ENCODE results near the gene BRD2.

The BRD2 gene

DNA sequence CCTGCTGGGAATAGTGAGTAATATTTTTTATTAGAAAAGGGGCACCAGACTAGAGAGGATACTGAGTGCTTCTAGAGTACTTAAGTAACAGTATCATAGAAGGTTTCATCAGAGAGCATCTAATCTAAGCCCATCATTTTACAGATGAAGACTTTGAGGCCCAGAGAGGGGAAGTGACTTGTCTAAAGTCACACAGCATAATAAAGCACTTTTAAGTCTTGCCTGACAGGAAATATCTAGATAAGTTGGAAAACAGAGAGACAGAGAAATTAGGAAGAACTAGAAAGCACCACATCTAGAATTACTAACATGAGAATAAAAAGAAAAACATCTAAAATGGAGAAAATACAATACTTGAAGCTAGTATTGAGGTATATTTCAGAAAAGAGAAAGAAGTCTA lies 21.5 kb upstream of the BRD2 start:
- Mint-ChIP-seq H3K27ac (no peak overlapping the region), H3K4me1 (peaks cover 60% of the 10 kb centered on the region), H3K36me3 (ENCODE audit: low read depth) (no peaks in the 10 kb centered on the region), H3K27me3 (ENCODE audit: low read depth, poor library complexity) (peaks cover 7% of the 10 kb centered on the region), H3K9me3 (peaks cover 6% of the 10 kb centered on the region), H3K4me3 (no peak overlapping the region)
- DNase-seq: no peak
- TF ChIP-seq, protein P1, sequence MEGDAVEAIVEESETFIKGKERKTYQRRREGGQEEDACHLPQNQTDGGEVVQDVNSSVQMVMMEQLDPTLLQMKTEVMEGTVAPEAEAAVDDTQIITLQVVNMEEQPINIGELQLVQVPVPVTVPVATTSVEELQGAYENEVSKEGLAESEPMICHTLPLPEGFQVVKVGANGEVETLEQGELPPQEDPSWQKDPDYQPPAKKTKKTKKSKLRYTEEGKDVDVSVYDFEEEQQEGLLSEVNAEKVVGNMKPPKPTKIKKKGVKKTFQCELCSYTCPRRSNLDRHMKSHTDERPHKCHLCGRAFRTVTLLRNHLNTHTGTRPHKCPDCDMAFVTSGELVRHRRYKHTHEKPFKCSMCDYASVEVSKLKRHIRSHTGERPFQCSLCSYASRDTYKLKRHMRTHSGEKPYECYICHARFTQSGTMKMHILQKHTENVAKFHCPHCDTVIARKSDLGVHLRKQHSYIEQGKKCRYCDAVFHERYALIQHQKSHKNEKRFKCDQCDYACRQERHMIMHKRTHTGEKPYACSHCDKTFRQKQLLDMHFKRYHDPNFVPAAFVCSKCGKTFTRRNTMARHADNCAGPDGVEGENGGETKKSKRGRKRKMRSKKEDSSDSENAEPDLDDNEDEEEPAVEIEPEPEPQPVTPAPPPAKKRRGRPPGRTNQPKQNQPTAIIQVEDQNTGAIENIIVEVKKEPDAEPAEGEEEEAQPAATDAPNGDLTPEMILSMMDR (IDR thresholded peaks at IDR 0.05): no peak

- peaks cover 6% of the 10 kb centered on the region for H3K9me3 Mint-ChIP-seq
- DNase-seq: peak; percentile 42
These were observed 20.6 kb upstream of the BRD2 start for GRCh38 chr6:32947552-32948465.

GRCh38 chr6:32949113-32949512 lies 19.3 kb upstream of the BRD2 start:
- H3K27ac Mint-ChIP-seq: no peak overlapping the region
- H3K4me3 Mint-ChIP-seq: no peak overlapping the region
- peaks cover 59% of the 10 kb centered on the region for H3K4me1 Mint-ChIP-seq
- H3K27me3 Mint-ChIP-seq (ENCODE audit: low read depth, poor library complexity): peaks cover 3% of the 10 kb centered on the region
- TF ChIP-seq, protein P1 (IDR thresholded peaks at IDR 0.05): no peak
- DNase-seq: no peak
- H3K9me3 Mint-ChIP-seq: peaks cover 6% of the 10 kb centered on the region
- no peaks in the 10 kb centered on the region for H3K36me3 Mint-ChIP-seq (ENCODE audit: low read depth)

More at GRCh38 chr6:32947552-32948465, 20.6 kb upstream of the BRD2 start:
- Mint-ChIP-seq H3K36me3 (ENCODE audit: low read depth) (no peaks in the 10 kb centered on the region), H3K27ac (no peak overlapping the region), H3K4me3 (no peak overlapping the region), H3K4me1 (peaks cover 56% of the 10 kb centered on the region), H3K27me3 (ENCODE audit: low read depth, poor library complexity) (peaks cover 3% of the 10 kb centered on the region)
- TF ChIP-seq, protein P1 (IDR thresholded peaks at IDR 0.05): peak; percentile 64

GRCh38 chr6:32950010-32950409 lies 18.4 kb upstream of the BRD2 start:
- TF ChIP-seq, protein P1 (IDR thresholded peaks at IDR 0.05): no peak
- Mint-ChIP-seq H3K4me1 (peaks cover 58% of the 10 kb centered on the region), H3K27me3 (ENCODE audit: low read depth, poor library complexity) (peaks cover 6% of the 10 kb centered on the region), H3K9me3 (peaks cover 5% of the 10 kb centered on the region), H3K27ac (no peak overlapping the region), H3K4me3 (no peak overlapping the region), H3K36me3 (ENCODE audit: low read depth) (no peaks in the 10 kb centered on the region)
- no peak for DNase-seq

- no peak for DNase-seq
- peaks cover 58% of the 10 kb centered on the region for H3K4me1 Mint-ChIP-seq
These were observed 17.9 kb upstream of the BRD2 start for GRCh38 chr6:32950449-32950848.

More at GRCh38 chr6:32950449-32950848, 17.9 kb upstream of the BRD2 start:
- H3K4me3 Mint-ChIP-seq: no peak overlapping the region
- TF ChIP-seq, protein P1 (IDR thresholded peaks at IDR 0.05): no peak
- peaks cover 11% of the 10 kb centered on the region for H3K27me3 Mint-ChIP-seq (ENCODE audit: low read depth, poor library complexity)
- H3K27ac Mint-ChIP-seq: no peak overlapping the region
- H3K36me3 Mint-ChIP-seq (ENCODE audit: low read depth): no peaks in the 10 kb centered on the region
- H3K9me3 Mint-ChIP-seq: peaks cover under 1% of the 10 kb centered on the region

Measured in nephron progenitor cell (in vitro differentiated cells).